Lower lobe of right lung (tissue), 2 donors: ENCODE data around the gene KIF5C. TPM values are rescaled to one million over a fixed set of nuclear protein-coding genes. Genes with fewer than 3 reads are reported as not detected.

Experiments used
- ATAC-seq, 2 donors: fragments of 200-7000 bp; cut with Tn5 transposase; one replicate each; pipeline ENCODE4 v1.9.1; 2020 to 2022; ENCODE audit warnings: mild to moderate bottlenecking in 2 of 2, moderate library complexity in 2 of 2
- DNase-seq: peaks from one replicate; pipeline ENCODE4 v3.0.0-alpha.2; 2020
- H3K27ac ChIP-seq: fragments of 200-600 bp; one replicate; pipeline ENCODE4 v1.8.0; 2022
- H3K27me3 ChIP-seq: fragments of 200-600 bp; one replicate; pipeline ENCODE4 v1.8.0; 2022; ENCODE audit warnings: low read depth
- H3K36me3 ChIP-seq: fragments of 200-600 bp; one replicate; pipeline ENCODE4 v1.8.0; 2022; ENCODE audit warnings: mild to moderate bottlenecking
- H3K4me1 ChIP-seq: fragments of 200-600 bp; one replicate; pipeline ENCODE4 v1.8.0; 2022
- H3K4me3 ChIP-seq: fragments of 200-600 bp; one replicate; pipeline ENCODE4 v1.8.0; 2022; ENCODE audit warnings: mild to moderate bottlenecking
- H3K9me3 ChIP-seq: fragments of 200-600 bp; one replicate; pipeline ENCODE4 v1.8.0; 2022
- CTCF ChIP-seq: fragments of 200-600 bp; IDR thresholded peaks from one replicate; pipeline ENCODE4 v1.8.0; 2022; ENCODE audit warnings: antibody characterized with exemption, mild to moderate bottlenecking
- intact Hi-C: fragments of 100-400 bp; cut with DNase I; formaldehyde crosslinking; loops from one replicate; pipeline ENCODE4 v1.11.0; 2022
- total RNA-seq: library from RNA; stranded (reverse); fragmentation: NEBNext Ultra II Directional; extraction: Animal tissue kit (Norgen Biotek cat#: 25700); gene quantifications from one replicate; pipeline ENCODE4 v1.2.1, GENCODE V29; 2021
- donor health status: DM: no; HTN: yes; CAD: no; lungs with severe emphysema.

KIF5C gene
- total RNA-seq, 1 donor from 2014 or later = 0.47 TPM

DNA sequence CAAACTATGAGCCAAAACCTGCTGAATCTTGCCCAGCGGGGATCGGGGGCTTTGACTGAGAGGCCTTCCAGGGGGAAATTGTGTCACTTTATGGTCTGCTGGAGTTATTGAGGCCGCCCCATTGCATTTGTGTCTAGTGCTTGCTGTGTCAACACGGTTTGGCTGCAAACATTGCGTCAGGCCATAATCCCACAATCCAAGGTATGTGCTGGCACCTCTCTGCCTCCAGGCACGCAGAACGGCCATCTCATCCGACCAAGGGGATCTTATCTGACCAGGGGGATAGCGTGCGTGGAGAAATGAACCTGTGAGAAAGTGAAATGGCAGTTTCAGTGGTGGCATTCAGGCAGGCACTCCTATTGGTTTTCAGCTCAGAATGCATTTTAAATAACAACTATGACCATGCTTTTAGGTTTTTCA lies 145.4 kb downstream of the KIF5C start:
- peak; percentile 63 to 89 for ATAC-seq

GRCh38 chr2:149021271-149021719 lies 146.3 kb downstream of the KIF5C start:
- ATAC-seq = no peak

More for the DNA sequence above, 145.4 kb downstream of the KIF5C start:
- H3K27ac ChIP-seq = no peak overlapping the region
- no peak for DNase-seq
- H3K4me3 ChIP-seq = no peak overlapping the region
- intact Hi-C loops = loop anchor here (5.0 kb wide), 1 partner anchor 542 kb away; no protein-coding TSS in a partner anchor
- H3K36me3 ChIP-seq = no peaks in the 10 kb centered on the region
- H3K4me1 ChIP-seq = peaks cover 18% of the 10 kb centered on the region
- no peaks in the 10 kb centered on the region for H3K27me3 ChIP-seq
- no peaks in the 10 kb centered on the region for H3K9me3 ChIP-seq
- no peak for TF ChIP-seq CTCF

GRCh38 chr2:149021761-149022160 lies 146.7 kb downstream of the KIF5C start:
- intact Hi-C loops = loop anchor here (5.0 kb wide), 1 partner anchor 541 kb away; no protein-coding TSS in a partner anchor
- H3K4me3 ChIP-seq = no peak overlapping the region
- H3K27me3 ChIP-seq = no peaks in the 10 kb centered on the region
- no peaks in the 10 kb centered on the region for H3K9me3 ChIP-seq
- no peak overlapping the region for H3K27ac ChIP-seq
- ATAC-seq (no peak), DNase-seq (no peak)
- no peaks in the 10 kb centered on the region for H3K36me3 ChIP-seq
- no peak for TF ChIP-seq CTCF
- H3K4me1 ChIP-seq = peaks cover 18% of the 10 kb centered on the region

More at GRCh38 chr2:149021271-149021719, 146.3 kb downstream of the KIF5C start:
- H3K4me1 ChIP-seq = peaks cover 18% of the 10 kb centered on the region
- H3K27me3 ChIP-seq = no peaks in the 10 kb centered on the region
- intact Hi-C loops = loop anchor here (5.0 kb wide), 1 partner anchor 541 kb away; no protein-coding TSS in a partner anchor
- H3K27ac ChIP-seq = no peak overlapping the region
- no peaks in the 10 kb centered on the region for H3K9me3 ChIP-seq
- DNase-seq = no peak
- no peaks in the 10 kb centered on the region for H3K36me3 ChIP-seq
- no peak overlapping the region for H3K4me3 ChIP-seq
- no peak for TF ChIP-seq CTCF

- no peak for ATAC-seq
These were observed 148.1 kb downstream of the KIF5C start for GRCh38 chr2:149023091-149023490.

GRCh38 chr2:149027590-149028250 lies 152.7 kb downstream of the KIF5C start:
- Histone ChIP-seq H3K36me3 (no peaks in the 10 kb centered on the region), H3K27ac (no peak overlapping the region), H3K4me3 (no peak overlapping the region), H3K27me3 (peaks cover 6% of the 10 kb centered on the region), H3K4me1 (no peaks in the 10 kb centered on the region), H3K9me3 (no peaks in the 10 kb centered on the region)
- no peak for TF ChIP-seq CTCF
- DNase-seq (no peak), ATAC-seq (no peak)
- intact Hi-C loops = no loop called here

More at GRCh38 chr2:149023091-149023490, 148.1 kb downstream of the KIF5C start:
- DNase-seq = no peak
- intact Hi-C loops = loop anchor here (5.0 kb wide), 1 partner anchor 539 kb away; no protein-coding TSS in a partner anchor
- H3K36me3 ChIP-seq = no peaks in the 10 kb centered on the region
- no peak for TF ChIP-seq CTCF
- H3K4me1 ChIP-seq = peaks cover 18% of the 10 kb centered on the region
- H3K4me3 ChIP-seq = no peak overlapping the region
- no peaks in the 10 kb centered on the region for H3K27me3 ChIP-seq
- no peaks in the 10 kb centered on the region for H3K9me3 ChIP-seq
- H3K27ac ChIP-seq = no peak overlapping the region
